K562 (cell line): Measurements from ENCODE around the gene USP35.

Experiments
- ETV6 ChIP-seq, 3 experiments: fragments of 150-350 bp in 1 of 3; sonication (generic) in 1 of 3; formaldehyde crosslinking in 1 of 3; IDR thresholded peaks; 2 replicates each; pipeline versions ENCODE4 v1.6.1 to v1.8.0; 2014 to 2022; ENCODE audit warnings: borderline replicate concordance in 2 of 3, low read depth in 2 of 3, antibody characterized with exemption in 1 of 3, low read length in 1 of 3, mild to moderate bottlenecking in 1 of 3, missing genetic modification reagents in 1 of 3
- EZH2 ChIP-seq: IDR thresholded peaks from 2 replicates; pipeline ENCODE4 v1.6.1; 2012; ENCODE audit warnings: low read depth, mild to moderate bottlenecking, inconsistent platforms, low read length, borderline replicate concordance
- MEF2A ChIP-seq: IDR thresholded peaks from 2 replicates; pipeline ENCODE4 v1.6.1; 2011; ENCODE audit warnings: low read depth, mild to moderate bottlenecking, low read length, moderate library complexity; ENCODE audit not compliant: control insufficient read depth
- NFRKB ChIP-seq: fragments of 450-650 bp; IDR thresholded peaks from 2 replicates; pipeline ENCODE4 v1.6.1; 2016; ENCODE audit warnings: low read depth
- TEAD1 ChIP-seq, 2 experiments: fragments of 450-650 bp in 1 of 2; sonication (generic) in 1 of 2; formaldehyde crosslinking; IDR thresholded peaks; 2 replicates each; pipeline versions ENCODE4 v1.4.0 to v1.8.0; 2020 to 2022; ENCODE audit warnings: mild to moderate bottlenecking in 2 of 2, missing genetic modification reagents in 1 of 2
- TGIF2 ChIP-seq: sonication (generic); formaldehyde crosslinking; IDR thresholded peaks from 2 replicates; pipeline ENCODE4 v1.8.1; 2022; ENCODE audit warnings: mild to moderate bottlenecking, missing genetic modification reagents, moderate library complexity
- TF ChIP-seq, protein P1 (sequence below), 3 experiments: IDR thresholded peaks in 2 of 3; conservative IDR thresholded peaks in 1 of 3; 2 replicates each; pipeline ENCODE4 v1.5.1; 2011 to 2012; ENCODE audit warnings: low read length in 3 of 3, mild to moderate bottlenecking in 3 of 3, control low read depth in 2 of 3, improper control_type of control experiment in 1 of 3, inconsistent platforms in 1 of 3, low read depth in 1 of 3, mixed read lengths in 1 of 3, moderate library complexity in 1 of 3; ENCODE audit not compliant: insufficient read depth in 2 of 3

DNA sequence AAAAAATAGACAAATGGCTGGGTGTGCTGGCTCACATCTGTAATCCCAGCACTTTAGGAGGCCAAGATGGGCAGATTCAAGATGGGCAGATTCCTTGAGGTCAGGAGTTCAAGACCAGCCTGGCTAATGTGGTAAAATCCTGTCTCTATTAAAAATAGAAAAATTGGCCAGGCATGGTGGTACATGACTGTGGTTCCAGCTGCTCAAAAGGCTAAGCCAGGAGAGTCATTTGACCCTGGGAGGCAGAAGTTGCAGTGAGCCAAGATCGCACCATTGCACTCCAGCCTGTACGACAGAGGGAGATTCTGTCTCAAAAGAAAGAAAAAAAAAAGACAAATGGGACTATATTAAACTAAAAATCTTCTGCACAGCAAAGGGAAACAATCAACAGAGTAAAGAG is 55.4 kb downstream of the USP35 start:
- TF ChIP-seq, protein P1, sequence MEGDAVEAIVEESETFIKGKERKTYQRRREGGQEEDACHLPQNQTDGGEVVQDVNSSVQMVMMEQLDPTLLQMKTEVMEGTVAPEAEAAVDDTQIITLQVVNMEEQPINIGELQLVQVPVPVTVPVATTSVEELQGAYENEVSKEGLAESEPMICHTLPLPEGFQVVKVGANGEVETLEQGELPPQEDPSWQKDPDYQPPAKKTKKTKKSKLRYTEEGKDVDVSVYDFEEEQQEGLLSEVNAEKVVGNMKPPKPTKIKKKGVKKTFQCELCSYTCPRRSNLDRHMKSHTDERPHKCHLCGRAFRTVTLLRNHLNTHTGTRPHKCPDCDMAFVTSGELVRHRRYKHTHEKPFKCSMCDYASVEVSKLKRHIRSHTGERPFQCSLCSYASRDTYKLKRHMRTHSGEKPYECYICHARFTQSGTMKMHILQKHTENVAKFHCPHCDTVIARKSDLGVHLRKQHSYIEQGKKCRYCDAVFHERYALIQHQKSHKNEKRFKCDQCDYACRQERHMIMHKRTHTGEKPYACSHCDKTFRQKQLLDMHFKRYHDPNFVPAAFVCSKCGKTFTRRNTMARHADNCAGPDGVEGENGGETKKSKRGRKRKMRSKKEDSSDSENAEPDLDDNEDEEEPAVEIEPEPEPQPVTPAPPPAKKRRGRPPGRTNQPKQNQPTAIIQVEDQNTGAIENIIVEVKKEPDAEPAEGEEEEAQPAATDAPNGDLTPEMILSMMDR (IDR thresholded peaks at IDR 0.05 in 2 of 3, conservative IDR thresholded peaks at IDR 0.05 in 1 of 3; ENCODE audit: insufficient read depth in 2 of 3, low read depth in 1 of 3, low read length in 3 of 3): no peak
- no peak for TF ChIP-seq TEAD1 (CRISPR knock-in tag; IDR thresholded peaks at IDR 0.05)
- TF ChIP-seq NFRKB: no peak
- no peak for TF ChIP-seq TGIF2 (CRISPR knock-in tag)
- no peak for TF ChIP-seq MEF2A
- TF ChIP-seq ETV6 (IDR thresholded peaks at IDR 0.05; ENCODE audit: borderline replicate concordance in 1 of 2, low read depth in 2 of 2, low read length in 1 of 2): no peak
- no peak for TF ChIP-seq ETV6 (CRISPR knock-in tag; IDR thresholded peaks at IDR 0.05; ENCODE audit: borderline replicate concordance)
- no peak for TF ChIP-seq EZH2
